ENCODE data around the gene ZNF318.

Gene ZNF318

GRCh38 chr6:43297644-43298564, 71.5 kb downstream of the ZNF318 start, which contains the start of gene SLC22A7:
Gene SLC22A7 (plus strand): TSS chr6:43298260. CDS start chr6:43298359, 99 bp downstream.
- Histone ChIP-seq H3K9me3 (ENCODE audit: control insufficient read depth, insufficient read depth, low read length) (no peaks in the 10 kb centered on the region), H3K4me2 (ENCODE audit: low read length) (no peak within 1 kb of the TSS), H4K20me1 (ENCODE audit: control insufficient read depth, insufficient read depth, low read depth, low read length) (no peaks in the 10 kb centered on the region), H3K27ac (ENCODE audit: low read depth, low read length) (no peak within 1 kb of the TSS), H3K9me2 (replicated peaks; ENCODE audit: control insufficient read depth, low read length) (no peaks in the 10 kb centered on the region), H3K4me1 (ENCODE audit: control insufficient read depth, low read length) (peaks cover 3% of the 10 kb centered on the region; the same call in 1 of the 2 replicates), H3K36me3 (ENCODE audit: control insufficient read depth, low read length) (no peaks in the 10 kb centered on the region), H3F3A (ENCODE audit: control insufficient read depth, insufficient read depth) (no peaks in the 10 kb centered on the region), H3K4me3 (ENCODE audit: low read length) (no peak within 1 kb of the TSS), H3K27me3 (ENCODE audit: control insufficient read depth, low read length) (no peaks in the 10 kb centered on the region), H3K79me2 (ENCODE audit: control insufficient read depth, low read length) (no peaks in the 10 kb centered on the region)
- no peak for TF ChIP-seq EZH2phosphoT487 (IDR thresholded peaks at IDR 0.05; ENCODE audit: borderline replicate concordance, low read length)
- TF ChIP-seq, protein P1, sequence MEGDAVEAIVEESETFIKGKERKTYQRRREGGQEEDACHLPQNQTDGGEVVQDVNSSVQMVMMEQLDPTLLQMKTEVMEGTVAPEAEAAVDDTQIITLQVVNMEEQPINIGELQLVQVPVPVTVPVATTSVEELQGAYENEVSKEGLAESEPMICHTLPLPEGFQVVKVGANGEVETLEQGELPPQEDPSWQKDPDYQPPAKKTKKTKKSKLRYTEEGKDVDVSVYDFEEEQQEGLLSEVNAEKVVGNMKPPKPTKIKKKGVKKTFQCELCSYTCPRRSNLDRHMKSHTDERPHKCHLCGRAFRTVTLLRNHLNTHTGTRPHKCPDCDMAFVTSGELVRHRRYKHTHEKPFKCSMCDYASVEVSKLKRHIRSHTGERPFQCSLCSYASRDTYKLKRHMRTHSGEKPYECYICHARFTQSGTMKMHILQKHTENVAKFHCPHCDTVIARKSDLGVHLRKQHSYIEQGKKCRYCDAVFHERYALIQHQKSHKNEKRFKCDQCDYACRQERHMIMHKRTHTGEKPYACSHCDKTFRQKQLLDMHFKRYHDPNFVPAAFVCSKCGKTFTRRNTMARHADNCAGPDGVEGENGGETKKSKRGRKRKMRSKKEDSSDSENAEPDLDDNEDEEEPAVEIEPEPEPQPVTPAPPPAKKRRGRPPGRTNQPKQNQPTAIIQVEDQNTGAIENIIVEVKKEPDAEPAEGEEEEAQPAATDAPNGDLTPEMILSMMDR (IDR thresholded peaks at IDR 0.05; ENCODE audit: low read depth, low read length, poor library complexity, severe bottlenecking): no peak

GRCh38 chr6:43296780-43297497, 72.5 kb downstream of the ZNF318 start:
- Histone ChIP-seq H3K36me3 (ENCODE audit: control insufficient read depth, low read length) (no peaks in the 10 kb centered on the region), H3K4me2 (ENCODE audit: low read length) (no peak overlapping the region), H3K27me3 (ENCODE audit: control insufficient read depth, low read length) (no peaks in the 10 kb centered on the region), H3F3A (ENCODE audit: control insufficient read depth, insufficient read depth) (no peaks in the 10 kb centered on the region), H3K9me3 (ENCODE audit: control insufficient read depth, insufficient read depth, low read length) (no peaks in the 10 kb centered on the region), H3K9me2 (replicated peaks; ENCODE audit: control insufficient read depth, low read length) (no peaks in the 10 kb centered on the region), H3K4me3 (ENCODE audit: low read length) (no peak overlapping the region), H3K79me2 (ENCODE audit: control insufficient read depth, low read length) (no peaks in the 10 kb centered on the region), H4K20me1 (ENCODE audit: control insufficient read depth, insufficient read depth, low read depth, low read length) (no peaks in the 10 kb centered on the region), H3K27ac (ENCODE audit: low read depth, low read length) (no peak overlapping the region), H3K4me1 (ENCODE audit: control insufficient read depth, low read length) (peaks cover 3% of the 10 kb centered on the region; the same call in 1 of the 2 replicates)
- TF ChIP-seq, protein P1 (IDR thresholded peaks at IDR 0.05; ENCODE audit: low read depth, low read length, poor library complexity, severe bottlenecking): no peak
- no peak for TF ChIP-seq EZH2phosphoT487 (IDR thresholded peaks at IDR 0.05; ENCODE audit: borderline replicate concordance, low read length)

- no peak for TF ChIP-seq EZH2phosphoT487 (IDR thresholded peaks at IDR 0.05; ENCODE audit: borderline replicate concordance, low read length)
- TF ChIP-seq, protein P1 (IDR thresholded peaks at IDR 0.05; ENCODE audit: low read depth, low read length, poor library complexity, severe bottlenecking): no peak
- no peak overlapping the region for H3K4me2 ChIP-seq (ENCODE audit: low read length)
- no peaks in the 10 kb centered on the region for H4K20me1 ChIP-seq (ENCODE audit: control insufficient read depth, insufficient read depth, low read depth, low read length)
- H3K36me3 ChIP-seq (ENCODE audit: control insufficient read depth, low read length): no peaks in the 10 kb centered on the region
- H3K9me3 ChIP-seq (ENCODE audit: control insufficient read depth, insufficient read depth, low read length): no peaks in the 10 kb centered on the region
- H3K4me3 ChIP-seq (ENCODE audit: low read length): no peak overlapping the region
- H3F3A ChIP-seq (ENCODE audit: control insufficient read depth, insufficient read depth): no peaks in the 10 kb centered on the region
- H3K4me1 ChIP-seq (ENCODE audit: control insufficient read depth, low read length): peaks cover 3% of the 10 kb centered on the region; the same call in 1 of the 2 replicates
- H3K27me3 ChIP-seq (ENCODE audit: control insufficient read depth, low read length): no peaks in the 10 kb centered on the region
- H3K9me2 ChIP-seq (replicated peaks; ENCODE audit: control insufficient read depth, low read length): no peaks in the 10 kb centered on the region
- H3K79me2 ChIP-seq (ENCODE audit: control insufficient read depth, low read length): no peaks in the 10 kb centered on the region
- no peak overlapping the region for H3K27ac ChIP-seq (ENCODE audit: low read depth, low read length)
Observed at GRCh38 chr6:43295456-43295855, 74.0 kb downstream of the ZNF318 start.
